HepG2 (cell line): ENCODE results near the gene TEX29. TPM values are rescaled to one million over a fixed set of nuclear protein-coding genes. Genes with fewer than 3 reads are reported as not detected.

Experiments
- ATAC-seq: fragments of 200-7000 bp; cut with Tn5 transposase; 3 replicates; pipeline ENCODE4 v1.9.1; 2020; ENCODE audit warnings: mild to moderate bottlenecking, moderate library complexity
- BruUV-seq: library from RNA; stranded (reverse); fragments of 400-500 nt; replicated peaks from 2 replicates; lab custom pipeline; 2021; lab: Mats Ljungman, UMichigan
- CTCF ChIA-PET: fragments of 300-600 bp; formaldehyde crosslinking; extraction: SDS; loops from one replicate; lab custom pipeline; 2021; ENCODE audit warnings: low total read pairs, inconsistent platforms, low intra/inter-chr PET ratio; lab: Yijun Ruan, JAX
- POLR2A ChIA-PET: fragments of 350-600 bp; sonication (Branson Sonifier 250); formaldehyde crosslinking; loops from one replicate; lab custom pipeline; 2020; ENCODE audit warnings: antibody characterized with exemption, inconsistent platforms; lab: Yijun Ruan, JAX
- DNase-seq: peaks from one replicate; pipeline ENCODE4 v3.0.0-alpha.2; 2015; ENCODE audit warnings: low spot score
- FAIRE-seq: peaks from 3 replicates; lab custom pipeline; 2011; peaks lifted over from hg19 to GRCh38; lab: Jason Lieb, UNC
- H2AFZ ChIP-seq: one replicate; pipeline ENCODE4 v1.6.1; 2011; ENCODE audit warnings: low read length, inconsistent platforms
- H3K27ac ChIP-seq: fragments of 300-600 bp; 3 replicates; pipeline ENCODE4 v1.8.0; 2011; ENCODE audit warnings: mixed run types, mild to moderate bottlenecking, mixed read lengths, low read length, inconsistent platforms; ENCODE audit not compliant: insufficient read depth; ENCODE audit errors: extremely low read length
- H3K27me3 ChIP-seq, 2 experiments: fragments of 200-600 bp in 1 of 2; 2 replicates in 1 of 2; 3 replicates in 1 of 2; pipeline versions ENCODE4 v1.6.0 to v1.8.0; 2011; ENCODE audit warnings: low read length in 2 of 2, mild to moderate bottlenecking in 2 of 2, moderate library complexity in 2 of 2, inconsistent platforms in 1 of 2; ENCODE audit not compliant: insufficient read depth in 2 of 2, control insufficient read depth in 1 of 2
- H3K36me3 ChIP-seq, 2 experiments: fragments of 200-600 bp in 1 of 2; replicated peaks in 1 of 2; 2 replicates in 1 of 2; 3 replicates in 1 of 2; pipeline versions ENCODE4 v1.5.1 to v1.8.0; 2011; ENCODE audit warnings: low read length in 2 of 2, inconsistent platforms in 1 of 2; ENCODE audit not compliant: insufficient read depth in 2 of 2, control insufficient read depth in 1 of 2
- H3K4me1 ChIP-seq: 2 replicates; pipeline ENCODE4 v1.5.1; 2012; ENCODE audit warnings: low read length, inconsistent platforms; ENCODE audit not compliant: insufficient read depth
- H3K4me2 ChIP-seq: 2 replicates; pipeline ENCODE4 v1.6.0; 2011; ENCODE audit warnings: low read depth, low read length, inconsistent platforms
- H3K4me3 ChIP-seq, 3 experiments: fragments of 200-600 bp in 1 of 3; sonication (generic), shearing (Covaris generic) in 1 of 3; replicated peaks in 1 of 3; 2 replicates each; pipeline ENCODE4 v1.5.1; 2011 to 2016; ENCODE audit warnings: low read length in 3 of 3, inconsistent platforms in 2 of 3, low read depth in 2 of 3, mild to moderate bottlenecking in 2 of 3, control low read depth in 1 of 3, mixed read lengths in 1 of 3; ENCODE audit not compliant: insufficient read depth in 1 of 3
- H3K79me2 ChIP-seq: one replicate; pipeline ENCODE4 v1.6.1; 2011; ENCODE audit warnings: low read length, inconsistent platforms; ENCODE audit not compliant: insufficient read depth
- H3K9ac ChIP-seq: 2 replicates; pipeline ENCODE4 v1.6.0; 2011; ENCODE audit warnings: mild to moderate bottlenecking, low read depth, low read length, inconsistent platforms; ENCODE audit not compliant: insufficient read depth
- H3K9me3 ChIP-seq: 2 replicates; pipeline ENCODE4 v1.5.1; 2012; ENCODE audit warnings: mild to moderate bottlenecking, low read length
- H4K20me1 ChIP-seq: 2 replicates; pipeline ENCODE4 v1.6.0; 2011; ENCODE audit warnings: inconsistent platforms, mild to moderate bottlenecking, low read length, moderate library complexity; ENCODE audit not compliant: insufficient read depth
- ARNT ChIP-seq: fragments of 450-650 bp; IDR thresholded peaks from 2 replicates; pipeline ENCODE4 v1.6.1; 2017
- CHD2 ChIP-seq: IDR thresholded peaks from 2 replicates; pipeline ENCODE4 v1.6.1; 2011; ENCODE audit warnings: low read depth, low read length, improper control_type of control experiment
- FOXA3 ChIP-seq: IDR thresholded peaks from 2 replicates; pipeline ENCODE4 v1.6.1; 2016; ENCODE audit warnings: missing genetic modification reagents, missing compliant biosample characterization
- JDP2 ChIP-seq: sonication (generic); formaldehyde crosslinking; IDR thresholded peaks from 2 replicates; pipeline ENCODE4 v1.8.1; 2022; ENCODE audit warnings: missing genetic modification reagents, borderline replicate concordance
- NR2F1 ChIP-seq, 2 experiments: fragments of 450-650 bp in 1 of 2; formaldehyde crosslinking in 1 of 2; IDR thresholded peaks; 2 replicates each; pipeline versions ENCODE4 v1.5.0 to v1.6.1; 2016 to 2020; ENCODE audit warnings: mild to moderate bottlenecking in 1 of 2, missing compliant biosample characterization in 1 of 2, missing genetic modification reagents in 1 of 2, moderate library complexity in 1 of 2
- NR2F6 ChIP-seq, 2 experiments: IDR thresholded peaks; 2 replicates each; pipeline ENCODE4 v1.6.1; 2016; ENCODE audit warnings: antibody characterized with exemption in 1 of 2, mild to moderate bottlenecking in 1 of 2
- PAX8 ChIP-seq: sonication (generic); formaldehyde crosslinking; IDR thresholded peaks from 2 replicates; pipeline ENCODE4 v1.8.0; 2022; ENCODE audit warnings: mild to moderate bottlenecking, missing genetic modification reagents, borderline replicate concordance
- RFXAP ChIP-seq: sonication (generic); formaldehyde crosslinking; IDR thresholded peaks from 2 replicates; pipeline ENCODE4 v1.4.0; 2020; ENCODE audit warnings: missing genetic modification reagents, borderline replicate concordance
- SP140L ChIP-seq: sonication (generic); formaldehyde crosslinking; IDR thresholded peaks from 2 replicates; pipeline ENCODE4 v1.4.0; 2020; ENCODE audit warnings: missing genetic modification reagents, borderline replicate concordance
- ZNF263 ChIP-seq: sonication (generic); formaldehyde crosslinking; IDR thresholded peaks from 2 replicates; pipeline ENCODE4 v1.4.0; 2020; ENCODE audit warnings: missing genetic modification reagents
- WGBS: methylation state at CpG from one replicate; pipeline ENCODE4 v1.1.6; 2017; ENCODE audit warnings: low lambda C conversion rate; 5-methylcytosine and 5-hydroxymethylcytosine counted together
- in situ Hi-C: cut with HindIII; loops from 2 replicates; pipeline ENCODE4 v1.10.0; 2017; ENCODE audit warnings: low pct_unique_long_range_greater_than_20kb; ENCODE audit not compliant: extremely low pct_ligation_motif_present
- intact Hi-C: fragments of 100-400 bp; cut with micrococcal nuclease; formaldehyde crosslinking; loops from one replicate; pipeline ENCODE4 v1.10.0; 2022; ENCODE audit not compliant: unreplicated experiment
- polyA plus RNA-seq, 8 experiments: library from polyadenylated mRNA; depleted of rRNA in 3 of 8; stranded (reverse) in 7 of 8; unstranded in 1 of 8; fragments of >200 nt; fragmentation: Illumina TruSeq in 4 of 8; extraction: Trizol in 4 of 8; gene quantifications; 2 replicates each; pipeline versions ENCODE4 v1.2.1 to v1.2.3, GENCODE V29; 2011 to 2016; ENCODE audit warnings: low read depth in 4 of 8, missing spikeins in 1 of 8, mixed read lengths in 1 of 8; ENCODE audit not compliant: insufficient read depth in 1 of 8
- total RNA-seq, 5 experiments: library from RNA; depleted of rRNA; stranded (reverse); fragments of >200 nt; fragmentation: Illumina TruSeq; extraction: Trizol; gene quantifications; 2 replicates each; pipeline ENCODE4 v1.2.3, GENCODE V29; 2016; ENCODE audit warnings: low read depth in 1 of 5
- TF ChIP-seq, protein P1 (sequence below): sonication (generic); formaldehyde crosslinking; IDR thresholded peaks from 2 replicates; pipeline ENCODE4 v1.9.0; 2021; ENCODE audit warnings: missing genetic modification reagents, borderline replicate concordance
- TF ChIP-seq, protein P2 (sequence below): sonication (generic); formaldehyde crosslinking; IDR thresholded peaks from 2 replicates; pipeline ENCODE4 v1.8.1; 2022; ENCODE audit warnings: mild to moderate bottlenecking, missing genetic modification reagents
- TF ChIP-seq, protein P3 (sequence below): IDR thresholded peaks from 2 replicates; pipeline ENCODE4 v1.6.1; 2016; ENCODE audit warnings: missing compliant biosample characterization, missing genetic modification reagents, borderline replicate concordance

Gene TEX29
- total and polyA plus RNA-seq, 2 of the 13 experiments (the other 11 are each of a cell fraction or from before 2014, with no cell fraction given), result 0.12 to 0.22 TPM

DNA sequence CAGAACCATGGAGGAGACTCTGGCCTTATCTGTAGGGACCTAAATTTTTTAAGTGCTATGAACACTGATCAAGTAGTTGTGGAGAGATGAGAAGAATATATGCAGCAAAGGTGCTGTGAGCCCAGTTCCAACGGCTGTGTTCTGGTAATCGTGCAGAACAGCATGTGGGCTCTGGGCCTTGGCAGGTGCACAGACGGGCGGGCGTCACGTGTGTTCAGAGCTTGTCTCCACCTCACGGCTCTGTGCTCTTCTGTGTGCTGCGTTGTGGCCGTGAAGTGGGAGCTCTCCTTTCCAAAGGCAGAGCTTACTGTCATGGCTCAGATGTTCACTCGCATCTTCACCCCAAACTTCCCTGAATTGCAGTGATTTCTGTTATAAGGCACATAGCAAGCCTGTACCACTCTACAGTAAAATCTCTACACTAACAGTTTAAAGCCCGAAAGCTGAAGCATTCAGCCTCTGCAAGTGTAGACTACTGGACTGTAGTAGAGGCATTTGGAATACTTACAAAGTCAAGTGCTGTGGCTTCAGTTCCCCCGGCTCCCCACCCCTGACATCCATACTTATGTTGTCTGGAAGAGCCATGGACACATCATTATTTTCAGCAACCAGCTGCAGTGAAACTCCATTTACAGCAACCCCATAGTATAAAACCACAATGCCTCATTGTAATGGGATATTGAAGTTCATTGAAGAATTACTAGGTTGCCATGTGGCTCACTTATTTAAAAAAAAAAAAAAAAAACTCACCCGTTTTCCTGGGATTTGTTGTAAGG lies 27.5 kb upstream of the TEX29 start (continued):
- no peak for TF ChIP-seq CHD2

DNA sequence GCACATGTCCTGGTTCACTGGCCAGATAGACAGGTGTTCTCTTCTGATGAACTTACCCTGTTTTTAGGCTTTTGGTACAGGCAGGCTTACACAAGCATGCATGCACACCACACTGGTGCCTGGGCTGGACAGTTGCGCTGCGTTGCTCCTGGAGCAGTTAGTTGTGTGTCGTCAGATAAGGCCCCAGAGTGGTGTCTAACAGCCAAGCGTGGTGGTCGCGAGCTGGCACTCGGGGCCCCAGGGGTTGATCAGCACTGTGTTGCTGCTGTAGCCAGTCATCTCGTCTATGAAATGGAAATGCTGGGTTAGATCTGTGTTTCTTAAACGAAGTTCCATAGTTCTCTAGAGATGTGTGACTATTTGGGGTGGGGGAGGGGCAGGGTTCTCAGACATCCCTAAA lies 24.6 kb upstream of the TEX29 start:
- Histone ChIP-seq H3K4me3 (no peak overlapping the region), H3K9ac (no peak overlapping the region), H3K4me2 (no peak overlapping the region), H3K79me2 (no peaks in the 10 kb centered on the region), H3K27ac (no peak overlapping the region), H3K36me3 (peaks cover 10 to 54% of the 10 kb centered on the region in 2 experiments; a peak in 4 of 5 replicates), H4K20me1 (peaks cover 3% of the 10 kb centered on the region; the same call in 1 of the 2 replicates), H3K4me1 (no peaks in the 10 kb centered on the region), H3K9me3 (no peaks in the 10 kb centered on the region), H2AFZ (no peak overlapping the region), H3K27me3 (no peaks in the 10 kb centered on the region)
- 98% methylated on average over 9 of the region's 9 CpGs for WGBS
- BruUV-seq, result no TSS peak
- CTCF ChIA-PET, result no interaction called here
- intact Hi-C loops (no loop called here), in situ Hi-C loops (no loop called here)
- FAIRE-seq (no peak), ATAC-seq (no peak), DNase-seq (no peak)
- POLR2A ChIA-PET, result no interaction called here
- TF ChIP-seq ZNF263 (CRISPR knock-in tag) (no peak), NR2F6 (IDR thresholded peaks at IDR 0.05) (no peak), NR2F6 (CRISPR knock-in tag; IDR thresholded peaks at IDR 0.05) (no peak), FOXA3 (CRISPR knock-in tag) (no peak), RFXAP (no peak), ARNT (no peak), NR2F1 (CRISPR knock-in tag; IDR thresholded peaks at IDR 0.05) (no peak), PAX8 (CRISPR knock-in tag) (no peak), JDP2 (no peak), SP140L (CRISPR knock-in tag) (no peak)
- TF ChIP-seq, protein P1, sequence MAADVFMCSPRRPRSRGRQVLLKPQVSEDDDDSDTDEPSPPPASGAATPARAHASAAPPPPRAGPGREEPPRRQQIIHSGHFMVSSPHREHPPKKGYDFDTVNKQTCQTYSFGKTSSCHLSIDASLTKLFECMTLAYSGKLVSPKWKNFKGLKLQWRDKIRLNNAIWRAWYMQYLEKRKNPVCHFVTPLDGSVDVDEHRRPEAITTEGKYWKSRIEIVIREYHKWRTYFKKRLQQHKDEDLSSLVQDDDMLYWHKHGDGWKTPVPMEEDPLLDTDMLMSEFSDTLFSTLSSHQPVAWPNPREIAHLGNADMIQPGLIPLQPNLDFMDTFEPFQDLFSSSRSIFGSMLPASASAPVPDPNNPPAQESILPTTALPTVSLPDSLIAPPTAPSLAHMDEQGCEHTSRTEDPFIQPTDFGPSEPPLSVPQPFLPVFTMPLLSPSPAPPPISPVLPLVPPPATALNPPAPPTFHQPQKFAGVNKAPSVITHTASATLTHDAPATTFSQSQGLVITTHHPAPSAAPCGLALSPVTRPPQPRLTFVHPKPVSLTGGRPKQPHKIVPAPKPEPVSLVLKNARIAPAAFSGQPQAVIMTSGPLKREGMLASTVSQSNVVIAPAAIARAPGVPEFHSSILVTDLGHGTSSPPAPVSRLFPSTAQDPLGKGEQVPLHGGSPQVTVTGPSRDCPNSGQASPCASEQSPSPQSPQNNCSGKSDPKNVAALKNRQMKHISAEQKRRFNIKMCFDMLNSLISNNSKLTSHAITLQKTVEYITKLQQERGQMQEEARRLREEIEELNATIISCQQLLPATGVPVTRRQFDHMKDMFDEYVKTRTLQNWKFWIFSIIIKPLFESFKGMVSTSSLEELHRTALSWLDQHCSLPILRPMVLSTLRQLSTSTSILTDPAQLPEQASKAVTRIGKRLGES, result no peak
- TF ChIP-seq, protein P2, sequence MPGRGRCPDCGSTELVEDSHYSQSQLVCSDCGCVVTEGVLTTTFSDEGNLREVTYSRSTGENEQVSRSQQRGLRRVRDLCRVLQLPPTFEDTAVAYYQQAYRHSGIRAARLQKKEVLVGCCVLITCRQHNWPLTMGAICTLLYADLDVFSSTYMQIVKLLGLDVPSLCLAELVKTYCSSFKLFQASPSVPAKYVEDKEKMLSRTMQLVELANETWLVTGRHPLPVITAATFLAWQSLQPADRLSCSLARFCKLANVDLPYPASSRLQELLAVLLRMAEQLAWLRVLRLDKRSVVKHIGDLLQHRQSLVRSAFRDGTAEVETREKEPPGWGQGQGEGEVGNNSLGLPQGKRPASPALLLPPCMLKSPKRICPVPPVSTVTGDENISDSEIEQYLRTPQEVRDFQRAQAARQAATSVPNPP (CRISPR knock-in tag), result no peak
- TF ChIP-seq, protein P3, sequence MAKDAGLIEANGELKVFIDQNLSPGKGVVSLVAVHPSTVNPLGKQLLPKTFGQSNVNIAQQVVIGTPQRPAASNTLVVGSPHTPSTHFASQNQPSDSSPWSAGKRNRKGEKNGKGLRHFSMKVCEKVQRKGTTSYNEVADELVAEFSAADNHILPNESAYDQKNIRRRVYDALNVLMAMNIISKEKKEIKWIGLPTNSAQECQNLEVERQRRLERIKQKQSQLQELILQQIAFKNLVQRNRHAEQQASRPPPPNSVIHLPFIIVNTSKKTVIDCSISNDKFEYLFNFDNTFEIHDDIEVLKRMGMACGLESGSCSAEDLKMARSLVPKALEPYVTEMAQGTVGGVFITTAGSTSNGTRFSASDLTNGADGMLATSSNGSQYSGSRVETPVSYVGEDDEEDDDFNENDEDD (CRISPR knock-in tag), result no peak
- TF ChIP-seq, all 625 proteins: peak for 0
